Left lung (tissue), 10 donors: ENCODE results near the gene EHD3. TPM values are rescaled to one million over a fixed set of nuclear protein-coding genes. Genes with fewer than 3 reads are reported as not detected.

Experiments used
- ATAC-seq: fragments of 200-7000 bp; cut with Tn5 transposase; one replicate; pipeline ENCODE4 v1.9.1; 2020; ENCODE audit warnings: moderate library complexity
- DNase-seq, 4 donors: peaks; one replicate each; pipeline ENCODE4 v3.0.0-alpha.2; 2013 to 2020
- H3K27ac ChIP-seq, 2 donors: fragments of 200-600 bp; sonication (generic) in 1 of 2; one replicate each; pipeline versions ENCODE4 v1.5.0 to v1.8.0; 2020 to 2021
- H3K27me3 ChIP-seq, 2 donors: fragments of 200-600 bp; sonication (generic) in 1 of 2; one replicate each; pipeline versions ENCODE4 v1.5.0 to v1.8.0; 2020 to 2021
- H3K36me3 ChIP-seq, 2 donors: fragments of 200-600 bp; sonication (generic) in 1 of 2; one replicate each; pipeline versions ENCODE4 v1.5.0 to v1.8.0; 2020 to 2021
- H3K4me1 ChIP-seq, 2 donors: fragments of 200-600 bp; one replicate each; pipeline ENCODE4 v1.8.0; 2021
- H3K4me3 ChIP-seq, 2 donors: fragments of 200-600 bp; sonication (generic) in 1 of 2; one replicate each; pipeline versions ENCODE4 v1.5.0 to v1.8.0; 2020 to 2021; ENCODE audit warnings: mild to moderate bottlenecking in 1 of 2
- H3K9me3 ChIP-seq, 2 donors: fragments of 200-600 bp; sonication (generic) in 1 of 2; one replicate each; pipeline versions ENCODE4 v1.5.0 to v1.8.0; 2020 to 2021
- intact Hi-C, 2 donors: fragments of 100-400 bp; cut with DNase I; formaldehyde crosslinking; loops; one replicate each; pipeline versions ENCODE4 v1.11.2 to v1.14.2; 2022
- polyA plus RNA-seq, 6 donors: library from polyadenylated mRNA; unstranded; fragments of 120-200 nt; gene quantifications; one replicate each; pipeline ENCODE4 v1.2.1, GENCODE V29; 2013; ENCODE audit not compliant: insufficient read length in 6 of 6
- total RNA-seq, 2 donors: library from RNA; stranded (reverse); fragmentation: NEBNext Ultra II Directional; extraction: Animal tissue kit (Norgen Biotek cat#: 25700); gene quantifications; one replicate each; pipeline ENCODE4 v1.2.1, GENCODE V29; 2021
- TF ChIP-seq, protein P1 (sequence below), 2 donors: fragments of 200-600 bp; sonication (generic) in 1 of 2; IDR thresholded peaks; one replicate each; pipeline versions ENCODE4 v1.5.0 to v1.8.0; 2021; ENCODE audit warnings: antibody characterized with exemption in 2 of 2
- donor health status: DM: no; HTN: yes; CAD: no.
- donor health status: DM: no; HTN: no; CAD: no.

Gene EHD3
- total and polyA plus RNA-seq, 8 donors = 6.8 to 12.1 (median 8.9) TPM

GRCh38 chr2:31233231-31233630 lies 721 bp upstream of the EHD3 start:
- Histone ChIP-seq H3K27ac (peak overlapping the region in 1 of 2 donors; percentile 68), H3K9me3 (no peaks in the 10 kb centered on the region), H3K4me3 (peak overlapping the region in 1 of 2 donors; percentile 62), H3K36me3 (no peaks in the 10 kb centered on the region), H3K27me3 (peaks cover 0 to 10% of the 10 kb centered on the region in 2 donors), H3K4me1 (peaks cover 3 to 18% of the 10 kb centered on the region in 2 donors)
- TF ChIP-seq, protein P1, sequence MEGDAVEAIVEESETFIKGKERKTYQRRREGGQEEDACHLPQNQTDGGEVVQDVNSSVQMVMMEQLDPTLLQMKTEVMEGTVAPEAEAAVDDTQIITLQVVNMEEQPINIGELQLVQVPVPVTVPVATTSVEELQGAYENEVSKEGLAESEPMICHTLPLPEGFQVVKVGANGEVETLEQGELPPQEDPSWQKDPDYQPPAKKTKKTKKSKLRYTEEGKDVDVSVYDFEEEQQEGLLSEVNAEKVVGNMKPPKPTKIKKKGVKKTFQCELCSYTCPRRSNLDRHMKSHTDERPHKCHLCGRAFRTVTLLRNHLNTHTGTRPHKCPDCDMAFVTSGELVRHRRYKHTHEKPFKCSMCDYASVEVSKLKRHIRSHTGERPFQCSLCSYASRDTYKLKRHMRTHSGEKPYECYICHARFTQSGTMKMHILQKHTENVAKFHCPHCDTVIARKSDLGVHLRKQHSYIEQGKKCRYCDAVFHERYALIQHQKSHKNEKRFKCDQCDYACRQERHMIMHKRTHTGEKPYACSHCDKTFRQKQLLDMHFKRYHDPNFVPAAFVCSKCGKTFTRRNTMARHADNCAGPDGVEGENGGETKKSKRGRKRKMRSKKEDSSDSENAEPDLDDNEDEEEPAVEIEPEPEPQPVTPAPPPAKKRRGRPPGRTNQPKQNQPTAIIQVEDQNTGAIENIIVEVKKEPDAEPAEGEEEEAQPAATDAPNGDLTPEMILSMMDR (IDR thresholded peaks at IDR 0.05) = no peak
- DNase-seq = no peak
- no peak for ATAC-seq
- intact Hi-C loops = no loop called here

GRCh38 chr2:31234683-31235503 lies 941 bp downstream of the EHD3 start:
- Histone ChIP-seq H3K36me3 (no peaks in the 10 kb centered on the region), H3K4me3 (peak overlapping the region; percentile 62 to 85), H3K27me3 (peaks cover 0 to 10% of the 10 kb centered on the region in 2 donors), H3K27ac (peak overlapping the region; percentile 39 to 68), H3K4me1 (peaks cover 3 to 18% of the 10 kb centered on the region in 2 donors), H3K9me3 (no peaks in the 10 kb centered on the region)
- TF ChIP-seq, protein P1 (IDR thresholded peaks at IDR 0.05) = no peak
- no peak for DNase-seq
- intact Hi-C loops = no loop called here
- no peak for ATAC-seq

- TF ChIP-seq, protein P1 (IDR thresholded peaks at IDR 0.05) = no peak
- Histone ChIP-seq H3K4me1 (peaks cover 3 to 18% of the 10 kb centered on the region in 2 donors), H3K27ac (no peak overlapping the region), H3K9me3 (no peaks in the 10 kb centered on the region), H3K4me3 (peak overlapping the region in 1 of 2 donors; percentile 62), H3K36me3 (no peaks in the 10 kb centered on the region), H3K27me3 (peaks cover 0 to 10% of the 10 kb centered on the region in 2 donors)
- intact Hi-C loops = no loop called here
- DNase-seq = no peak
- ATAC-seq = no peak
Measured at GRCh38 chr2:31235504-31235902, 1.6 kb downstream of the EHD3 start.

- H3K36me3 ChIP-seq = no peaks in the 10 kb centered on the region
- H3K27ac ChIP-seq = no peak overlapping the region
- H3K9me3 ChIP-seq = no peaks in the 10 kb centered on the region
- peaks cover 0 to 10% of the 10 kb centered on the region in 2 donors for H3K27me3 ChIP-seq
- no peak overlapping the region for H3K4me3 ChIP-seq
- TF ChIP-seq, protein P1 (IDR thresholded peaks at IDR 0.05) = no peak
- H3K4me1 ChIP-seq = peaks cover 3 to 18% of the 10 kb centered on the region in 2 donors
- intact Hi-C loops = no loop called here
- ATAC-seq (no peak), DNase-seq (no peak)
Measured at GRCh38 chr2:31236433-31237205, 2.7 kb downstream of the EHD3 start.
